D341Med (cell line): Measurements from ENCODE around the gene CDON.

ENCODE experiments used
- DNase-seq: peaks from one replicate; pipeline ENCODE4 v3.0.0; 2012; ENCODE audit warnings: low spot score

Gene CDON

DNA sequence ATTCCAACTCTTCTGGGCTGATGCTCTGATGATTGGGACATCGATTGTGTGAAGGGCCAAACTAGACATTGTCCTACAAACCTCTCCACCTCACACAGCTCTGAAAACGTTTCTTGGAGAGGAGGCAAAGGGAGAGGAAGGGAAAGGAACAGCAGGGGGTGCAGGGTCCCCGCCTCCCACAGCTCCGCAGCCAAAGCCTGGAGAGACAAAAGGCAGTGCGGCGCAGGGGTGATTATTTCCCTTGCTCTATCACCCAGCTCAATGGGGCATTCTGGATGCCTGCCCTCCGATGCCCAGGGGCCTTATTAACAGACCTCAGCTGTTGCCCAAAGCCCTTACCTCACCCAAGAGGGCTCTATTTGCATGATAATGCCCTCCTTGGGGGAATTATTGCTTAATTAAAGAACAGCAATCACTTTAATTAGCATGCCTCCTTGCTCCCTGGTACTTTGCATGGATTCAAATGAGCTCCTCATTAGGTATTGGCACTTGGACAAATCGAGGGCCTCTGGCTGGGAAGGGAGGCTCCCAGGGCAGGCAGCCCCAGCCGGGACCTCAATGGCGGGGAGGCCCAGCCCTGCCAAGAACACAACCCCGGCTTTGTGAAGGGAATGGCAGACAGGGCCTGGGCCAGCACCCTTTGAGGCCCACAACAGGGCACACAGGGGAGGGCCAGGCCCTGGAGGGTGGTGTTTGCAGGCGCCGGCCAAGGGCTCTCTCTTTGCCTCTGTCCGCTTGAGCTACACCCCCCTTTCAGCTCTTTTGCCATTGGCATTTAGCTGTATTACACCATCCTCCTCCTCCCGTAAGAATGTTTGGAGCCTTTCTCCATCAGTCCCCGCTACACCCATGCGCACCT lies 19.8 kb upstream of the CDON start:
- DNase-seq, result peak; percentile 50

- DNase-seq, result no peak
These were observed 19.2 kb upstream of the CDON start for GRCh38 chr11:126081915-126082250.

DNA sequence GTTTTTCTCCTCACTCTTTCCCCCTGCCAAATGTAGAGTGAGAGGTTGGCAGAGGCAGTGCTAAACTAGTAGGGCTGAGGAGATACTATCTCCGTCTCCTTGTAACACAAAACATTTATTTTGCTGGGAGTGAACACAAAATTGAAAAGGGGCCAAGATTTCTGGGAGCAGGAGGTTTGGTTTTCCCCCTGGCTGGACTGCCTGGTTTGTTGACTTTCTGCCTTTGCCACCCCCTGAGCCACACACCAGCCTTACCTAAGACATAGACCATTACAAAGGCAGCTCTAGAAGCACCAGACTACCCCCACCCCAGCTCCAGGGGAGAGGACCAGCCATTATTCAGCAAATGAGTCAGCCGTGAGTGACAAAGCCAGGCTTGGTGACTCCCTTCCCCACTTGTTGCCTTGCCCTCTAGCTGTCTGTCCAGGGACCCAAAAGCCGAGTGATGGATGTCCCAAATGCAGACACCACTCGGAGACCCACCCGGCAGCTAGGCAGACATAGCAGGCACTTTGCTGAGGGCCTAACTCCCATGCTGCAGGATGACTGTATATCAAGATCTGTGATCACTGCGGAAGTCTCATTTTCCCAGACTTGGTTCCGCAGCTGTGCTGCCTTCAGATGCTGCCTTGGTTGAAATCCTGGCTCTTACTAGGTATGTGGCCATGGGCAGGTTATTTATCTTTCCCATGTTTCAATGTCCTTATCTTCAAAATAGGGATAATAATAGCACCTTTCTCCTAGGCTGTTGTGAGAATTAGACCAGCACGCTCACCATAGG lies 17.7 kb upstream of the CDON start:
- no peak for DNase-seq

- no peak for DNase-seq
These were observed 17.0 kb upstream of the CDON start for GRCh38 chr11:126079621-126080124.

GRCh38 chr11:126076641-126077040 lies 14.0 kb upstream of the CDON start:
- no peak for DNase-seq

- DNase-seq, result no peak
These were observed 10.3 kb upstream of the CDON start for GRCh38 chr11:126072801-126073594.

GRCh38 chr11:126072141-126072741 lies 9.6 kb upstream of the CDON start:
- DNase-seq, result no peak

GRCh38 chr11:126063507-126063852 lies 814 bp upstream of the CDON start:
- no peak for DNase-seq

- peak; percentile 59 for DNase-seq
These were observed 673 bp downstream of the CDON start for GRCh38 chr11:126061707-126062678.

DNA sequence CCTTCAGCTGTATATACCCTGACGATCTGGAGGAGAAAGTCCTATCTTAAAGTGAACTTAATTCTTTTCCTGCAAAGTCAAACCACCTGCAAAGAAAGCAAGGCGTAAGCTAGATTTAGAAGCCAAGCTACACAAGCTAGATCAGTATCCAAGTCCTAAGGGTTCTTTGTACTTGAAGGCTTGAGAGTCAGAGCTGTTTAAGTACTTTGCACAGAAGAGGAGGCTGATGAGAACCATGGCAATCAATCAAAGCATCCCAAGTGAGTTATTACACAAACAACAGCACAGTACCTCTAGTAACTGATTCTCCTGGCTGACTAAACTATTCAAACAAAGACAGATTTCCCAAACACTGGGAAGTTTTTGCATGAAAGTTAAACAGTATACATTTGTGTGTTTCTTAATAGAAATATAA lies 1.9 kb downstream of the CDON start:
- no peak for DNase-seq

- peak; percentile 64 for DNase-seq
These were observed 3.4 kb downstream of the CDON start for GRCh38 chr11:126059238-126059781.

DNA sequence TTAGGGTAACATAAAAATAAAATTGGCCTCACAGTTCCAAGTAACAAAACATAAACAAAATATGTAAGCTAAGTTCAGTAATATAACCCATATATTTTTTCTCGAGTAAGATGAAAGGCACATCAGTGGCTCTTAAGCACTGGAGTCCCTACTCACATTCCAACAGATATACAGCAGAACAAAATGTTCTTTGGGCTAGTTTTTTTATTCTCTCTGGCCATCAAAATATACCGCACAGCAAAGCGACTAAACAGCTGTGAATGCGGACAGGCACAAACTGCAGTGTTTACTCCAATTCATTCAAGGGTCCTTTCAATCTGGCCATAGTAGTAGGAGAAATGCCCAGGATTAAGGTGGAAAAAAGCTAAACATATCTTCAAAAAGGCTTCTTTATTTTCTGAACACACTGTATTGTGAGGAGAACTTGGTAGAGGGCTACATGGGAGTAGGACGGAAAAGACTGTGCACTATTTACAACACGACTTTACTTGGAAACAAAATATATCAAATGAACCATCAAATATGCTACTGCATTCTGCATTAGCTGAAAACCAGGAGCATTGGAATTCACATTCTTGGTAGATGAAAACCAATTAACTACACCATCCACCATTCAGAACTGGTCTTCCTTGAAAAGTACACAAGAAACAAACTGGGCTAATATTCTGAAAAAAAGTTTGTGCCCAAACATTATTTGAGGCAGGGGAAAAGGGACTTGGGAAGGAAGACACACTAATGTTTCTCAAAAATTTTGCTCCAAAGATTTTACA lies 4.4 kb downstream of the CDON start:
- DNase-seq, result no peak

- no peak for DNase-seq
These were observed 7.8 kb downstream of the CDON start for GRCh38 chr11:126054882-126055281.

GRCh38 chr11:126054408-126054807 lies 8.3 kb downstream of the CDON start:
- no peak for DNase-seq

DNA sequence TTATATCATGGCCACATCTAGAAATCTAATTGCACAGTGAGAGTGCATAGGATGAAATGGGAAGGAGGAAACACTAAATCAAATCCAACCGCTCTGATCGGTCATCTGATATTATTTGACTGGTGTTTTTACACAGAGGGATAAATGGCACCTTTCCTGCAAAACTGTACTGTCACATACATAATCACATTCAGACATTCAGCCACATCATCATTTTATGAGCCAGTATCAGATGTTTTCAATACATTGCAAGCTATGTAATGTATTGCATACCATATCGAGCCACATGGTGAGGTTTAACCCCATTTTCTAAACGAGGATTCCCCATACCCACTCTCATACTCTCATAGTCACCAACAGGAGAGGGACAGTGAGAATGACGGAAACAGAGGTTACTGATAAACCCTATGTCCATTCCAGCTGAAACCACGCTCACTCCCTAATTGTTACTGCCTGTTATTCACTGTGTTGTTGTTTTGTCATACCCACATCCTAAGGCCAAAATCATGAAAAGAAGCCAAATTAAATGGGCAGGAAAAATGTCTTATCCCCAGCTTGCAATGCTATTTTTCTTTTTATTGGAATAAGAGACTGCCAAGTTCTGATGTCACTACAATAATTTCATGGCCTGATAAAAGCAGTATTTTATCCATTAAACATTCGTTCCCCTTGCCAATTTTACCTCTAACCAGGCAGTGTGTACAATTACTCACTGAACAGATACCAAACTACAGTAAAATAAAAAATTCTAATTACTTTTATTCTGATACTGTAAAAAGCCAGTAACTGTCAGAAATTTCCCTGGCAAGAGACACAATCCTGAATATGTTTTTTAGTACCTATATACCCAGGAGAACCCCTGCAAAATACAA lies 9.0 kb downstream of the CDON start:
- DNase-seq, result no peak

GRCh38 chr11:126051117-126051516 lies 11.5 kb downstream of the CDON start:
- DNase-seq, result no peak

DNA sequence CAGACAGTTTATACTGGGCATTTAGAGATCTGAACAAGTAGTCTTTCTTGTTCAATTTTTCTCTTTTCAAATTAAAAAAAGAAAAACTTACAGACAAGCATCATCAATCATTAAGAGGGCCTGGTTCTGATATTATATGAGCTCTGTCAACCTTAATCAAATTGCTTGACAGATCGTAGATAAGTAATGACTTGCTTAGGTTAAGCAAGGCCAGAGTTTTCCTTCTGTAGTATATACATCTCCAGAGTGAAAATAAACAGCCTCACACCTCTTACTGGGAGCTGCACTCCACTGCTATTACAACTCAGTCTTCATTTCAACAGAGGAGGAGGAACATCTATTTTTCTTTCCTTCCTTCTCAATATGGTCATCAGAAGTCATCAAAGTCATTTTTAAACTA lies 13.5 kb downstream of the CDON start:
- no peak for DNase-seq

DNA sequence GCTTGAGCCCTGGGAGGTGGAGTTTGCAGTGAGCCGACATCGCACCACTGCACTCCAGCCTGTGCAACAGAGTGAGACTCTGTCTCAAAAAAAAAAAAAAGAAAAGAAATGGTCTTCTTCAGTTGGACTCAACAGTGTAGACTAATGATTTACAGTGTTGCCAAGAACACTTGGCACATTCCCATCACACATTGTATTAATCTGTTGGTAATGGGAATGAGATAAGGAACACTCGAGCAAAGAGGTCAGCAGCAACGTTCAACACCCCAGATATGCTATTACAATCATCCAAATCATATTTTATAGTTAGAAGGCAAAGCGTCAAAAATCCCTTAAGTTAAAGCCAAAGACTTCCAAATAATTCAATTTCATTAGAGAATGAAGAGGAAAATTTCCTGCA lies 14.5 kb downstream of the CDON start:
- no peak for DNase-seq
